Gastrocnemius medialis (tissue), 4 donors: ENCODE measurements around the gene RASGEF1B. TPM values are rescaled to one million over a fixed set of nuclear protein-coding genes. Genes with fewer than 3 reads are reported as not detected.
A peak's percentile ranks its signal among the peaks of the same experiment; 100 is the strongest.

Experiments used
- ATAC-seq, 2 donors: fragments of 150-250 bp; one replicate each; pipeline ENCODE4 v1.9.1; 2016
- DNase-seq, 2 donors: peaks; one replicate each; pipeline ENCODE4 v3.0.0-alpha.2; 2019
- H3K27ac ChIP-seq, 4 donors: fragments of 200-600 bp; sonication (generic); 1 replicate in 1 of 4; 2 replicates in 3 of 4; pipeline ENCODE4 v1.5.1; 2016 to 2018; ENCODE audit warnings: mild to moderate bottlenecking in 2 of 4, moderate library complexity in 1 of 4
- H3K27me3 ChIP-seq, 3 donors: fragments of 200-600 bp; sonication (generic) in 2 of 3; 1 replicate in 1 of 3; 2 replicates in 2 of 3; pipeline versions ENCODE4 v1.5.1 to v1.6.0; 2016 to 2019; ENCODE audit warnings: mild to moderate bottlenecking in 1 of 3, moderate library complexity in 1 of 3
- H3K36me3 ChIP-seq, 2 donors: fragments of 200-600 bp; sonication (generic) in 1 of 2; one replicate each; pipeline ENCODE4 v1.5.1; 2017 to 2018
- H3K4me1 ChIP-seq, 2 donors: fragments of 200-600 bp; sonication (generic) in 1 of 2; one replicate each; pipeline ENCODE4 v1.5.1; 2016 to 2017; ENCODE audit warnings: mild to moderate bottlenecking in 2 of 2
- H3K4me3 ChIP-seq, 4 donors: fragments of 200-600 bp; sonication (generic) in 3 of 4; 1 replicate in 1 of 4; 2 replicates in 3 of 4; pipeline ENCODE4 v1.5.1; 2016 to 2019; ENCODE audit warnings: mild to moderate bottlenecking in 2 of 4
- H3K9me3 ChIP-seq, 3 donors: fragments of 200-600 bp; sonication (generic) in 2 of 3; 1 replicate in 1 of 3; 2 replicates in 2 of 3; pipeline ENCODE4 v1.5.1; 2016 to 2019
- CTCF ChIP-seq, 5 experiments: fragments of 450-650 bp in 3 of 5; fragments of 200-600 bp in 2 of 5; sonication (generic) in 2 of 5; IDR thresholded peaks in 4 of 5; conservative IDR thresholded peaks in 1 of 5; 1 replicate in 4 of 5; 2 replicates in 1 of 5; pipeline ENCODE4 v1.5.1; 2016 to 2019; ENCODE audit warnings: antibody characterized with exemption in 5 of 5, mild to moderate bottlenecking in 3 of 5, moderate library complexity in 3 of 5
- POLR2A ChIP-seq, 2 donors: fragments of 450-650 bp; IDR thresholded peaks; one replicate each; pipeline ENCODE4 v1.6.1; 2017; ENCODE audit warnings: antibody characterized with exemption in 2 of 2, mild to moderate bottlenecking in 2 of 2, moderate library complexity in 2 of 2
- in situ Hi-C, 4 donors: fragments of 200-750 bp; cut with MboI; loops; one replicate each; pipeline versions ENCODE4 v1.15.0 to v1.8.0; 2017; ENCODE audit warnings: low sequenced_read_pairs in 4 of 4
- intact Hi-C: fragments of 100-400 bp; cut with DNase I; formaldehyde crosslinking; loops from one replicate; pipeline ENCODE4 v1.15.1; 2023; ENCODE audit warnings: low total_unique reads
- total RNA-seq, 4 donors: library from RNA; depleted of rRNA; stranded (reverse); fragments of >200 nt; gene quantifications; one replicate each; pipeline versions ENCODE4 v1.1.0 to v1.2.3, GENCODE V29; 2016

RASGEF1B gene
- total RNA-seq, 4 donors from 2014 or later, result 1.9 to 6.0 (median 5.2) TPM

GRCh38 chr4:81424816-81425755, 46.6 kb downstream of the RASGEF1B start:
- DNase-seq, result no peak
- no peak overlapping the region for H3K4me3 ChIP-seq
- H3K36me3 ChIP-seq, result peaks cover 0 to 9% of the 10 kb centered on the region in 2 donors
- in situ Hi-C loops, result no loop called here
- no peak for ATAC-seq
- no peak overlapping the region for H3K27ac ChIP-seq
- no peaks in the 10 kb centered on the region for H3K4me1 ChIP-seq
- H3K27me3 ChIP-seq, result no peaks in the 10 kb centered on the region
- intact Hi-C loops, result no loop called here
- no peaks in the 10 kb centered on the region for H3K9me3 ChIP-seq
- TF ChIP-seq CTCF (IDR thresholded peaks at IDR 0.05 in 4 of 5, conservative IDR thresholded peaks at IDR 0.05 in 1 of 5) (no peak), POLR2A (IDR thresholded peaks at IDR 0.05) (no peak)

- intact Hi-C loops (no loop called here), in situ Hi-C loops (no loop called here)
- no peak overlapping the region for H3K4me3 ChIP-seq
- DNase-seq (no peak), ATAC-seq (no peak)
- TF ChIP-seq CTCF (IDR thresholded peaks at IDR 0.05 in 4 of 5, conservative IDR thresholded peaks at IDR 0.05 in 1 of 5) (no peak), POLR2A (IDR thresholded peaks at IDR 0.05) (no peak)
- H3K9me3 ChIP-seq, result no peaks in the 10 kb centered on the region
- no peaks in the 10 kb centered on the region for H3K27me3 ChIP-seq
- no peaks in the 10 kb centered on the region for H3K4me1 ChIP-seq
- H3K27ac ChIP-seq, result no peak overlapping the region
- peaks cover 0 to 5% of the 10 kb centered on the region in 2 donors for H3K36me3 ChIP-seq
Measured at GRCh38 chr4:81424336-81424735, 47.4 kb downstream of the RASGEF1B start.

- peaks cover 0 to 5% of the 10 kb centered on the region in 2 donors for H3K36me3 ChIP-seq
- H3K9me3 ChIP-seq, result no peaks in the 10 kb centered on the region
- H3K4me3 ChIP-seq, result no peak overlapping the region
- ATAC-seq, result no peak
- in situ Hi-C loops (no loop called here), intact Hi-C loops (no loop called here)
- H3K4me1 ChIP-seq, result no peaks in the 10 kb centered on the region
- TF ChIP-seq CTCF (IDR thresholded peaks at IDR 0.05 in 4 of 5, conservative IDR thresholded peaks at IDR 0.05 in 1 of 5) (no peak), POLR2A (IDR thresholded peaks at IDR 0.05) (no peak)
- DNase-seq, result no peak
- H3K27me3 ChIP-seq, result no peaks in the 10 kb centered on the region
- H3K27ac ChIP-seq, result no peak overlapping the region
Measured at GRCh38 chr4:81422595-81422994, 49.1 kb downstream of the RASGEF1B start.

- Histone ChIP-seq H3K27ac (no peak overlapping the region), H3K36me3 (no peaks in the 10 kb centered on the region), H3K4me3 (no peak overlapping the region), H3K9me3 (no peaks in the 10 kb centered on the region), H3K27me3 (no peaks in the 10 kb centered on the region), H3K4me1 (no peaks in the 10 kb centered on the region)
- in situ Hi-C loops (no loop called here), intact Hi-C loops (no loop called here)
- no peak for TF ChIP-seq CTCF (IDR thresholded peaks at IDR 0.05 in 4 of 5, conservative IDR thresholded peaks at IDR 0.05 in 1 of 5)
- no peak for TF ChIP-seq POLR2A (IDR thresholded peaks at IDR 0.05)
- ATAC-seq (peak; percentile 51 to 65), DNase-seq (no peak)
Measured at GRCh38 chr4:81421346-81422218, 50.1 kb downstream of the RASGEF1B start.
